Naive B cell (primary cell): ENCODE data around the gene LMOD1. TPM values are rescaled to one million over a fixed set of nuclear protein-coding genes. Genes with fewer than 3 reads are reported as not detected.
A peak's percentile ranks its signal among the peaks of the same experiment; 100 is the strongest.
"Not testable (repeated sequence)": the region's sequence is repeated elsewhere in the genome, so short reads cannot be mapped to it uniquely, and the experiment has no call there.

Experiments used
- ATAC-seq, 2 donors: fragments of 150-1000 bp; cut with Tn5 transposase; 2 replicates each; pipeline ENCODE4 v1.10.0; 2021; ENCODE audit warnings: low read depth in 2 of 2, mild to moderate bottlenecking in 2 of 2, moderate library complexity in 2 of 2
- DNase-seq: peaks from one replicate; pipeline ENCODE4 v3.0.0; 2022
- H3K27ac Mint-ChIP-seq, 6 donors: one replicate each; pipeline ENCODE4 v1.8.0; 2020 to 2022; ENCODE audit warnings: mild to moderate bottlenecking in 6 of 6, mixed read lengths in 6 of 6, moderate library complexity in 5 of 6, inconsistent platforms in 2 of 6
- H3K27me3 Mint-ChIP-seq, 3 donors: one replicate each; pipeline ENCODE4 v1.8.0; 2021 to 2022; ENCODE audit warnings: mixed read lengths in 3 of 3, mild to moderate bottlenecking in 1 of 3
- H3K36me3 Mint-ChIP-seq, 2 donors: one replicate each; pipeline ENCODE4 v1.8.0; 2020 to 2022; ENCODE audit warnings: mixed read lengths in 2 of 2, inconsistent platforms in 1 of 2, mild to moderate bottlenecking in 1 of 2
- H3K4me1 Mint-ChIP-seq, 3 donors: one replicate each; pipeline ENCODE4 v1.8.0; 2020 to 2022; ENCODE audit warnings: mixed read lengths in 3 of 3, inconsistent platforms in 1 of 3, mild to moderate bottlenecking in 1 of 3, moderate library complexity in 1 of 3
- H3K4me3 Mint-ChIP-seq, 8 donors: one replicate each; pipeline ENCODE4 v1.8.0; 2020 to 2022; ENCODE audit warnings: mild to moderate bottlenecking in 8 of 8, mixed read lengths in 8 of 8, moderate library complexity in 8 of 8, inconsistent platforms in 2 of 8
- H3K9me3 Mint-ChIP-seq, 7 donors: one replicate each; pipeline ENCODE4 v1.8.0; 2020 to 2022; ENCODE audit warnings: mixed read lengths in 7 of 7, mild to moderate bottlenecking in 5 of 7, inconsistent platforms in 2 of 7, moderate library complexity in 1 of 7
- polyA plus RNA-seq, 6 donors: library from polyadenylated mRNA; unstranded; fragments of 300-500 nt; fragmentation: Illumina TruSeq; gene quantifications; one replicate each; pipeline ENCODE4 v1.2.3, GENCODE V29; 2021; ENCODE audit warnings: low read depth in 6 of 6

The LMOD1 gene
- polyA plus RNA-seq, 6 donors from 2014 or later, result not detected

DNA sequence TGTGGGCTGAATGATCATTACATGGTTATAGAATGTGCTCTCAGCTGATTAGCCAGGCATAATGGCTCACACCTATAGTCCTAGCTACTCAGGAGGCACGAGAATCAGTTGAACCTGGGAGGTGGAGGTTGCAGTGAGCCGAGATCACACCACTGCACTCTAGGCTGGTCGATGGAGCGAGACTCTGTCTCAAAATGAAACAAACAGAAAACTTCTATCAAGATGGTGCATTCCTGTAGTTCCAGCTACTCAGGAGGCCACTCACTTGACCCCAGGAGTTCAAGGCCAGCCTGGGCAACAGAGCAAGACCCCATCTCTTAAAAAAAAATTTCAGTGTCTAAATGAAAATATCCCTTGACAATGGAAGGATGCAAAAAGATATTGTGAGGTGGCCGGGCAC lies 19.8 kb upstream of the LMOD1 start:
- Mint-ChIP-seq H3K36me3 (peaks cover 5 to 8% of the 10 kb centered on the region in 2 donors), H3K27me3 (no peaks in the 10 kb centered on the region), H3K4me1 (peaks cover 0 to 6% (median 2%) of the 10 kb centered on the region in 3 donors), H3K27ac (no peak overlapping the region), H3K4me3 (no peak overlapping the region), H3K9me3 (no peaks in the 10 kb centered on the region)
- no peak for ATAC-seq
- no peak for DNase-seq

DNA sequence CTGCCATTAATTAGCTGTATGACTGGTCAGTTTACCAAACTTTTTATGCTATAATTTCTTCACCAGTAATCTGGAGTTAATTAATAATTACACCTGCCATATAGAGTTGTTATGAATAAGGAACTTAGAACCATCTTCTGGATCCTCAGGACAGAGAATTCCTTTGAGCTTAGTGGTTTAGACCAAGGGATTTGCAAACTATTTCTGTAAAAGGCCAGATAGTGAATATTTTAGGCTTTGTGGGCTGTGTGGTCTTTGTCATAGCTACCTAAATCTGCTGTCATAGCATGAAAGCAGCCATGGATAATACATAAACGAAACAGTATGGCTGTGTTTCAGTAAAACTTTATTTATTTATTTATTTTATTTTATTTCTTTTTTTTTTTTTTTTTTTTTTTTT lies 17.9 kb upstream of the LMOD1 start:
- H3K27ac Mint-ChIP-seq, result no peak overlapping the region
- no peak overlapping the region for H3K4me3 Mint-ChIP-seq
- ATAC-seq (no peak), DNase-seq (no peak)
- H3K9me3 Mint-ChIP-seq, result no peaks in the 10 kb centered on the region
- peaks cover 0 to 6% (median 2%) of the 10 kb centered on the region in 3 donors for H3K4me1 Mint-ChIP-seq
- H3K36me3 Mint-ChIP-seq, result peaks cover 5 to 8% of the 10 kb centered on the region in 2 donors
- no peaks in the 10 kb centered on the region for H3K27me3 Mint-ChIP-seq

DNA sequence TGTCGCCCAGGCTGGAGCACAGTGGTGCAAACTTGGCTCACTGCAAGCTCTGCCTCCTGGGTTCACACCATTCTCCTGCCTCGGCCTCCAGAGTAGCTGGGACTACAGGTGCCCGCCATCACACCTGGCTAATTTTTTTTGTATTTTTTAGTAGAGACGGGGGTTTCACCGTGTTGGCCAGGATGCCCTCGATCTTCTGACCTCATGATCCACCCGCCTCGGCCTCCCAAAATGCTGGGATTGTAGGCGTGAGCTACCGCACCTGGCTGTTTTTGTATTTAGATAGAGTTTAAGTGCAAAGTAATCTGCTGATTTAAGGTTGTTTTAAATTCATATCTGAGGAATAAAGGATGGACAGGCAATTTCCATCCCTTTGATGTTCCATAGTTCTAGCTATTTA lies 16.0 kb upstream of the LMOD1 start:
- H3K27ac Mint-ChIP-seq, H3K27me3 Mint-ChIP-seq, H3K9me3 Mint-ChIP-seq, DNase-seq, H3K4me3 Mint-ChIP-seq, H3K36me3 Mint-ChIP-seq, H3K4me1 Mint-ChIP-seq, ATAC-seq: not testable (repeated sequence)

DNA sequence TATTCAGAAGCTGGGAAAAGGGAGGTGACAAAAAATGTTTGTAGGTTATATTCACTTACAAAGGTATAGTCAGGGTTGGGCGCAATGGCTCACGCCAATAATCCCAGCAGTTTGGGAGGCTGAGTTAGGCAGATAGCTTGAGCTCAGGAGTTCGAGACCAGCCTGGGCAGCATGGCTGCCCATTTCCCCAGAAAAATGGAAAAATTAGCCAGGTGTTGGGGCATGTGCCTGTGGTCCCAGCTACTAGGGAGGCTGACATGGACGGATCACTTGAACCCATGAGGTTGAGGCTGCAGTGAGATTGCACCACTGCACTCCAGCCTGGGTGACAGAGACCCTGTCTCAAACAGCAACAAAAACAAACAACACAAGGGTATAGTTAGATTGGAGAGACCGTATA lies 12.0 kb upstream of the LMOD1 start:
- Mint-ChIP-seq H3K27me3 (no peaks in the 10 kb centered on the region), H3K9me3 (no peaks in the 10 kb centered on the region), H3K36me3 (peaks cover 0 to 5% of the 10 kb centered on the region in 2 donors), H3K4me3 (peak overlapping the region in 1 of 8 donors; percentile 99), H3K27ac (peak overlapping the region in 1 of 6 donors; percentile 74), H3K4me1 (peaks cover 4 to 31% (median 12%) of the 10 kb centered on the region in 3 donors)
- ATAC-seq, result no peak
- no peak for DNase-seq

DNA sequence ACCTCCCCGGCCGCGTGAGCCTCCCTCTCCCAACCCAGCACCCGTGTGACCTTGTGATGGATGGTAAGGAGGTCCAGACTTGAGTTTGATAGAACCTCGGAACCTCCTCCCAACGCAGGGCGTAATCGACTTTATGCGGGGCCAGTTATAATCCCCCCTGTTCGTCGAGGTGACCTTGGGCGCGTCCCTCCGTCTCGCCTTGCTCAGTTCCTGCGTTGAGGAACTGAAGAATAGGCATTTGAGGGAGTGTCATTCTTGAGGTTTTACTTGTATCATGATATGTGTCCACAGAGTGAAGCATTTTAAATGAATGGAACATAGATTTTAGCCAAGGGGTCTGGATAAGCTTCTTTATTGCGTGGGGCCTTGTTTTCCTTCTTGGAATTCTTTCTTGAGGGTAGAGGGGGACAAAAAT lies 9.4 kb upstream of the LMOD1 start:
- H3K36me3 Mint-ChIP-seq, result no peaks in the 10 kb centered on the region
- H3K27ac Mint-ChIP-seq, result peak overlapping the region; percentile 95 to 98 (median 98)
- H3K4me3 Mint-ChIP-seq, result peak overlapping the region; percentile 87 to 100 (median 98)
- DNase-seq (no peak), ATAC-seq (peak; percentile 46 to 49)
- H3K9me3 Mint-ChIP-seq, result no peaks in the 10 kb centered on the region
- no peaks in the 10 kb centered on the region for H3K27me3 Mint-ChIP-seq
- peaks cover 4 to 29% (median 12%) of the 10 kb centered on the region in 3 donors for H3K4me1 Mint-ChIP-seq

DNA sequence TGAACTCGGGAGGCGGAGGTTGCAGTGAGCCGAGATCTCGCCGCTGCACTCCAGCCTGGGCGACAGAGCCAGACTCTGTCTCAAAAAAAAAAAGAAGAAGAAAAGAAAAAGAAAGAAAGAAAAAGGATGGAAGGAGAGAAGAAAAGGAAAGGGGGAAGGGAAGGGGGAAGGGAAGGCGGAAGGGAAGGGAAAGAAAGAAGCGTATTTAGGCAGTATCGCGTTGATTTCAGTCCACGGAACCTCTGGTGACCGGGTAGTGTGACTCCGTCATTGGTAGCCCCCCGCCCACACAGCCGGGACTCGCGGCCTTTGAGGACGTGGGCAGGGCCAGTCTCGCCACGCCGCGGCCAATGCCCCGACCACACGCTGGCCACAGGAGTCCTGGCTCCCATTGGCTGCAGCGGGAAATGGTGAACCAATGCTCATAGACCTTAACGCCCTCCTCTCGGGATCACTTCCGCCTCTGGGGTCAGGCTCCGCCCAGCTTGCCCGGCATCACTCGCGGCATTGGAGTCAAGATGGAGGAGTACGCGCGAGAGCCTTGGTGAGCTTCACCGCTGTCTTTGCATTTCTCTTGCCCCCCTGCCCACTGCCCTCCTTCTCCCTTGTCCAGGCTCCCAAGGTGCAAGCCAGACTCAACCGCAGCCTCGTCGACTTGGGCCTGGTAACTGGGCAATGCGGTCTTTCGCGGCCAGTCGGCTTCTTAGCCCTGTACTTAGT lies 8.8 kb upstream of the LMOD1 start, which contains the start of gene TIMM17A:
Gene TIMM17A (plus strand): TSS at position 495 of the 720 bp plus-strand sequence. CDS start 24 bp downstream, at position 519.
- DNase-seq (peak; percentile 93), ATAC-seq (peak; percentile 97 to 98)
- Mint-ChIP-seq H3K4me1 (peaks cover 4 to 29% (median 12%) of the 10 kb centered on the region in 3 donors), H3K9me3 (no peaks in the 10 kb centered on the region), H3K36me3 (no peaks in the 10 kb centered on the region), H3K4me3 (peak within 1 kb of the TSS; percentile 87 to 100 (median 98)), H3K27me3 (peaks cover 0 to 4% (median 0%) of the 10 kb centered on the region in 3 donors), H3K27ac (peak within 1 kb of the TSS; percentile 95 to 98 (median 98))

DNA sequence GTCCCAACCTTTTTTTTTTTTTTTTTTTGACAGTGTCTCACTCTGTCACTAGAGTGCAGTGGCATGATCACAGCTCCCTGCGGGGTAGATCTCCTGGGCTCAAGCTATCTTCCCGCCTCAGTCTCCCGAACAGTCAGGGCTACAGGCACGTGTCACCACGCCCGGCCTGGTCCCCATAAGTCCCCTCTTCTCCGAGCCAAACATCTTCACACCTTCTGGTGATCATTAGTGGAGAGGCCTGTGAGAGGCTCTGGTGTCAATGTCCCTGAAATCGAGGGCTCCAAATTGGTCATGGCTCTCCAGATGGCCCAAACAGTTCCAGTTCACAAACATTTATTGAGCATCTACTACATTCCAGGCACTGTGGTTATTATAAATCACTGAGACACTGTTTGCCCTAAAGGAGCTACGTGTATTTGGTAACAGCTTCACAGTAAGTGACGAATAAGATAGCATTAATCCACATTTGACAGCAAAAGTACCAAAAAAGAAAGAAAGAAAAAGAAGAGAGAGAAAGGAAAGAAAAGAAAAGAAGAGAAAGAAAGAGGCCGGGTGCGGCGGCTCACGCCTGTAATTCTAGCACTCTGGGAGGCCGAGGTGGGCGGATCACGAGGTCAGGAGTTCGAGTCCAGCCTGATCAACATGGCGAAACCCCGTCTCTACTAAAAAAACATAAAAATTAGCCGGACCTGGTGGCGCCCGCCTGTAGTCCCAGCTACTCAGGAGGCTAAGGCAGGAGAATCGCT lies 8.1 kb upstream of the LMOD1 start:
- peaks cover 0 to 8% (median 0%) of the 10 kb centered on the region in 3 donors for H3K27me3 Mint-ChIP-seq
- ATAC-seq, result no peak
- no peak for DNase-seq
- peaks cover 4 to 29% (median 12%) of the 10 kb centered on the region in 3 donors for H3K4me1 Mint-ChIP-seq
- no peaks in the 10 kb centered on the region for H3K36me3 Mint-ChIP-seq
- peak overlapping the region; percentile 95 to 98 (median 98) for H3K27ac Mint-ChIP-seq
- H3K4me3 Mint-ChIP-seq, result peak overlapping the region; percentile 87 to 100 (median 98)
- H3K9me3 Mint-ChIP-seq, result no peaks in the 10 kb centered on the region

DNA sequence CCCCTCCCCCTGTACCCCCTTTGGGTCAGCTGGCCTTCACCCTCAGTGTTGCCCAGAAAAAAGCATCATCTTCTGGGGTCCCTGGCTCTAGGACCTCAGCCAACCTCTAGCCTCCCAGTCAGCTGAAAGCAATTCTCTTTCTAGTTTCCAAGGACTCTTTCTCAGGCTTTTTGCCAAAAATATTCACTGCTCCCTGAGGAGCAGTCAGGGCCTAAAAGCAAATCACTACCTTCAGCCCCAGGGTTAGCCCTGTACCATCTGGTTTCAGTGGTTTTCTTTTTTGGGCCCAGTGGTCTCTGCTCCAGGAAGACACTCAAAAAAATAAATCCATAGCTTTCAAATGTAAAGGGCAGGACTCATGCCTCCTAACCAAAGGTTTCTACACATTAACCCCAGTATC lies 3.1 kb upstream of the LMOD1 start:
- Mint-ChIP-seq H3K36me3 (no peaks in the 10 kb centered on the region), H3K4me1 (peaks cover 11 to 22% (median 21%) of the 10 kb centered on the region in 3 donors), H3K9me3 (peaks cover 0 to 3% (median 0%) of the 10 kb centered on the region in 7 donors), H3K4me3 (no peak overlapping the region), H3K27me3 (peaks cover 29 to 54% (median 37%) of the 10 kb centered on the region in 3 donors), H3K27ac (no peak overlapping the region)
- no peak for ATAC-seq
- DNase-seq, result no peak

DNA sequence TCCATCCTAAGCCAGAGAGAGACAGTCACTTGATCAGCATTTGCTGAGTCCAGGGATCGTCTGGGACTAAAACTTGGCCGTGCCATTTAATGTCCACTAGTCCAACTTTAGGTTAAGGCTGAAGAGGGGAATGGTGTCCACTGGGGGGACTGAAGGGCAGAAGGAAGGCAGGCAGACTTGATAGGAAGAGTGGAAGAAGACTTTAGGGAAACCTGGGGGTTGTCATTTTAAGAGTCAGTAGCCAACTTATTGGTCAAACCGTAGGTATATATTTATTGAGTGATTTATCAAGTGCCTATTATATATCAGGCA lies 1.3 kb upstream of the LMOD1 start:
- no peaks in the 10 kb centered on the region for H3K36me3 Mint-ChIP-seq
- peaks cover 40 to 71% (median 53%) of the 10 kb centered on the region in 3 donors for H3K27me3 Mint-ChIP-seq
- peaks cover 9 to 21% (median 17%) of the 10 kb centered on the region in 3 donors for H3K4me1 Mint-ChIP-seq

DNA sequence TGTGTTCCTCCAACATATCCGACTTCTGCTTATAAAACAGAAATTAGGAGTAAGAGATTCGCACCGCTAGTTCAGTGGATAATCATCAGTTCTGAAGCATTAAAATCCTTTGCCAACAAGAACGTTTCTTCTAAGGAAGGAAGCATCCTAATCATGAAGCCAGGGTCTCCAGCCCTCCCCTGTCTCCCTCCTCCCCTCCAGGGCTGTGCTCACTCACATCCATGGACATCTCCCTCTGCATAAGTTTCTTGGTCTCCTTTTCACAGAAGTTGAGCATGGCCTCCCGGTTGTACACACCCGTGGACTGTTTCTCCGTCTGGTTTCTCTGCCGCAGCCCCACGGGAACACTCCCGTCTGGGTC lies 505 bp downstream of the LMOD1 start:
- H3K27ac Mint-ChIP-seq, result no peak overlapping the region
- ATAC-seq (no peak), DNase-seq (no peak)
- H3K4me3 Mint-ChIP-seq, result peak overlapping the region in 6 of 8 donors; percentile 67 to 89 (median 79)
- no peaks in the 10 kb centered on the region for H3K36me3 Mint-ChIP-seq
- H3K4me1 Mint-ChIP-seq, result peaks cover 9 to 21% (median 17%) of the 10 kb centered on the region in 3 donors
- H3K27me3 Mint-ChIP-seq, result peaks cover 50 to 71% (median 68%) of the 10 kb centered on the region in 3 donors
- H3K9me3 Mint-ChIP-seq, result peaks cover 0 to 3% (median 0%) of the 10 kb centered on the region in 7 donors

More for the DNA sequence above, 1.3 kb upstream of the LMOD1 start:
- Mint-ChIP-seq H3K4me3 (peak overlapping the region in 1 of 8 donors; percentile 32), H3K9me3 (peaks cover 0 to 3% (median 0%) of the 10 kb centered on the region in 7 donors), H3K27ac (peak overlapping the region in 1 of 6 donors; percentile 77)
- no peak for ATAC-seq
- DNase-seq, result no peak

DNA sequence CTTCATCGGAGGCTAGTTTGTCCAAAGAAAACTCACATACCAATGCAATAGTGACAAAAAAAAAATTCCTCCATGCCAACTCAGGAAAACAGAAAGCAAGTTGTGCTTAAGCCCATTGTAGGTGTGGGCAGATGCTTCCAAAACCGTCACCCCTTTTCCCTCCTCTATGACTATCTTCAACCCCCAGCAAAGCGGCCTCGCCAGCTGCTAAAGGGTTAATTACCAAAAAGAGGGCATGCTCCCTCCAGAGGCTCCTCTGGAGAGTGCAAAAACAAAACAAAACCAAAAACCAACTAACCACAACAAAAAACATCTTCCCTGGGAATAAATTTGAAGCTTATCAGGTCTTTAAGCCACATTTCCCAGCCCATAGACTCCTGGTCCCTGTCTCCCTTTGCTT lies 1.2 kb downstream of the LMOD1 start:
- peaks cover 9 to 21% (median 17%) of the 10 kb centered on the region in 3 donors for H3K4me1 Mint-ChIP-seq
- ATAC-seq (no peak), DNase-seq (no peak)
- H3K9me3 Mint-ChIP-seq, result peaks cover 0 to 3% (median 0%) of the 10 kb centered on the region in 7 donors
- no peaks in the 10 kb centered on the region for H3K36me3 Mint-ChIP-seq
- H3K4me3 Mint-ChIP-seq, result no peak overlapping the region
- no peak overlapping the region for H3K27ac Mint-ChIP-seq
- peaks cover 50 to 68% (median 68%) of the 10 kb centered on the region in 3 donors for H3K27me3 Mint-ChIP-seq

DNA sequence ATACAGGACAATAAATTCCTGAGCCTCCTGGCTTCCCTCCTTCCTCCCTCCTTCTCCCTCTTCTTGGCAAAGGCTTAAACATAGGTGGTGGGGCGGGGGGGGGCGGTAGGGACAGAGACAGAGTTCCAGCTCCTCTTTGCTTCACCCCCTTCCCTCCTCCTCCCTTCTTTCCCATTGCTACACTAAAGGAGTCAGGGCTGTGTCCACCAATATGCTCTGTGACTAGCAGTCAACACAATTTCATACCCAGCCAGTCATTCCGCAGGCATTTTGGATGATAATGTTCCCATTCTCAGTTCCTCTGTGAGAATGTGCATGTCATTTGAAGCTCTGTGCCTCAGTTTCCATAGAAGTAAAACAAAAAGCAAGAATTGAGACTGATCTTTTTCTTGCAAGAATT lies 1.7 kb downstream of the LMOD1 start:
- peaks cover 0 to 3% (median 0%) of the 10 kb centered on the region in 7 donors for H3K9me3 Mint-ChIP-seq

DNA sequence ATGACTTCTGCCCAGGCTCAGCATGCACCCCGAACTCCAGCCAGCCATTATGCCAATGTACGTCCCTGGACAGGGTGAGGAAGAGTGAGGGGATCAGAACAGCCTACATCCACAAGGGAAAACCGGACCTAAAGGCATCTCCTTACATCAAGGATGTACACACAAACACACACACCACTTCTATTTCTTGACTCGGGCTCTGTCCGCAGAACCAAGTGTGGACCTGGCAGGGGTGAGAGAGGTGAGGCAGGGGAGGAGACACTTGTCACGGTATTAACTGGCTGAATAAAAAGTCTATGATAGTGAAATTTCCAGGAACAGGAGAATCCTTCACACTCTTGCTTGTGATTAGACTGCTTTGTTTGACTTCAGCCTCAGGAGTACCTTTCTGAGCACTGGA lies 2.3 kb downstream of the LMOD1 start:
- H3K9me3 Mint-ChIP-seq, result peaks cover 0 to 3% (median 0%) of the 10 kb centered on the region in 7 donors
- H3K4me3 Mint-ChIP-seq, result no peak overlapping the region
- DNase-seq (no peak), ATAC-seq (no peak)
- no peak overlapping the region for H3K27ac Mint-ChIP-seq
- H3K27me3 Mint-ChIP-seq, result peaks cover 52 to 78% (median 71%) of the 10 kb centered on the region in 3 donors
- no peaks in the 10 kb centered on the region for H3K36me3 Mint-ChIP-seq
- H3K4me1 Mint-ChIP-seq, result peaks cover 9 to 21% (median 17%) of the 10 kb centered on the region in 3 donors

More for the DNA sequence above, 1.7 kb downstream of the LMOD1 start:
- Mint-ChIP-seq H3K27me3 (peaks cover 50 to 73% (median 70%) of the 10 kb centered on the region in 3 donors), H3K27ac (no peak overlapping the region), H3K4me3 (no peak overlapping the region), H3K36me3 (no peaks in the 10 kb centered on the region), H3K4me1 (peaks cover 9 to 21% (median 17%) of the 10 kb centered on the region in 3 donors)
- DNase-seq (no peak), ATAC-seq (no peak)
